DMS153 treated with DMSO at 0.1 percent for 48 hours (cell line): Measurements from ENCODE around the gene AAK1.
"Not testable (repeated sequence)": the region's sequence is repeated elsewhere in the genome, so short reads cannot be mapped to it uniquely, and the experiment has no call there.

ENCODE experiments used
- DNase-seq: peaks from one replicate; lab custom pipeline; 2025; ENCODE audit not compliant: unreplicated experiment; lab: John Stamatoyannopoulos, UW

AAK1 gene

GRCh38 chr2:69576880-69577279, 66.7 kb downstream of the AAK1 start:
- DNase-seq: no peak

- no peak for DNase-seq
Measured at GRCh38 chr2:69575926-69576325, 67.6 kb downstream of the AAK1 start.

- not testable (repeated sequence) for DNase-seq
Measured at GRCh38 chr2:69575371-69575770, 68.2 kb downstream of the AAK1 start.

GRCh38 chr2:69572641-69573040, 70.9 kb downstream of the AAK1 start:
- DNase-seq: no peak

- no peak for DNase-seq
Measured at GRCh38 chr2:69571189-69571588, 72.3 kb downstream of the AAK1 start.

- DNase-seq: no peak
Measured at GRCh38 chr2:69570474-69570873, 73.1 kb downstream of the AAK1 start.

- DNase-seq: no peak
Measured at GRCh38 chr2:69567909-69568300, 75.6 kb downstream of the AAK1 start.

GRCh38 chr2:69567157-69567908, 76.2 kb downstream of the AAK1 start:
- no peak for DNase-seq

- no peak for DNase-seq
Measured at GRCh38 chr2:69566669-69567068, 76.9 kb downstream of the AAK1 start.

- peak; percentile 8 for DNase-seq
Measured at GRCh38 chr2:69565431-69565839, 78.1 kb downstream of the AAK1 start.

GRCh38 chr2:69564604-69565003, 78.9 kb downstream of the AAK1 start:
- DNase-seq: no peak

- DNase-seq: no peak
Measured at GRCh38 chr2:69563021-69563420, 80.5 kb downstream of the AAK1 start.

- DNase-seq: no peak
Measured at GRCh38 chr2:69561101-69561500, 82.4 kb downstream of the AAK1 start.

- no peak for DNase-seq
Measured at GRCh38 chr2:69560147-69560482, 83.4 kb downstream of the AAK1 start.

- peak; percentile 20 for DNase-seq
Measured at GRCh38 chr2:69559442-69560146, 83.9 kb downstream of the AAK1 start.

- no peak for DNase-seq
Measured at GRCh38 chr2:69556008-69556407, 87.5 kb downstream of the AAK1 start.

GRCh38 chr2:69554981-69555380, 88.6 kb downstream of the AAK1 start:
- DNase-seq: no peak

- DNase-seq: no peak
Measured at GRCh38 chr2:69554568-69554967, 89.0 kb downstream of the AAK1 start.

GRCh38 chr2:69553991-69554390, 89.5 kb downstream of the AAK1 start:
- no peak for DNase-seq

GRCh38 chr2:69550511-69550910, 93.0 kb downstream of the AAK1 start:
- DNase-seq: not testable (repeated sequence)

GRCh38 chr2:69549421-69549820, 94.1 kb downstream of the AAK1 start:
- DNase-seq: no peak

- DNase-seq: no peak
Measured at GRCh38 chr2:69547984-69548715, 95.4 kb downstream of the AAK1 start.
